GM23338 (cell line): ENCODE results near the gene CLCF1.

Source experiments
- CREB1 ChIP-seq: fragments of 250-450 bp; sonication (Bioruptor Pico); IDR thresholded peaks from 2 replicates; pipeline ENCODE4 v1.5.0; 2020; ENCODE audit warnings: low read depth, mild to moderate bottlenecking, moderate library complexity
- ETS1 ChIP-seq: IDR thresholded peaks from 2 replicates; pipeline ENCODE4 v1.6.1; 2016; ENCODE audit warnings: antibody characterized with exemption
- EZH2 ChIP-seq: fragments of 200-600 bp; sonication (generic); IDR thresholded peaks from one replicate; pipeline ENCODE4 v1.8.0; 2017; ENCODE audit warnings: antibody characterized with exemption, mild to moderate bottlenecking, low read depth; ENCODE audit not compliant: unreplicated experiment
- EZH2phosphoT487 ChIP-seq: fragments of 200-600 bp; sonication (generic); IDR thresholded peaks from one replicate; pipeline ENCODE4 v1.8.1; 2018; ENCODE audit warnings: antibody characterized with exemption; ENCODE audit not compliant: unreplicated experiment
- JUNB ChIP-seq: IDR thresholded peaks from one replicate; pipeline ENCODE4 v1.6.1; 2016; ENCODE audit warnings: antibody characterized with exemption; ENCODE audit not compliant: unreplicated experiment
- POLR2AphosphoS5 ChIP-seq: IDR thresholded peaks from 2 replicates; pipeline ENCODE4 v1.6.1; 2016; ENCODE audit warnings: antibody characterized with exemption, low read depth
- STAT1 ChIP-seq: IDR thresholded peaks from one replicate; pipeline ENCODE4 v1.6.1; 2016; ENCODE audit warnings: antibody characterized with exemption; ENCODE audit not compliant: unreplicated experiment
- ZNF331 ChIP-seq: fragments of 250-450 bp; sonication (Bioruptor Pico); IDR thresholded peaks from 2 replicates; pipeline ENCODE4 v1.5.0; 2020; ENCODE audit warnings: low read depth, mild to moderate bottlenecking, moderate library complexity
- TF ChIP-seq, protein P1 (sequence below), 2 experiments: fragments of 200-600 bp in 1 of 2; sonication (generic) in 1 of 2; conservative IDR thresholded peaks; 2 replicates each; pipeline versions ENCODE4 v1.5.1 to v1.6.1; 2016 to 2017; ENCODE audit warnings: antibody characterized with exemption in 2 of 2, low read depth in 2 of 2, mild to moderate bottlenecking in 2 of 2, moderate library complexity in 1 of 2
- TF ChIP-seq, protein P2 (sequence below): IDR thresholded peaks from one replicate; pipeline ENCODE4 v1.6.1; 2018; ENCODE audit warnings: antibody characterized with exemption; ENCODE audit not compliant: unreplicated experiment

GRCh38 chr11:67365736-67366444 lies 7.5 kb downstream of the CLCF1 start:
- TF ChIP-seq, protein P1, sequence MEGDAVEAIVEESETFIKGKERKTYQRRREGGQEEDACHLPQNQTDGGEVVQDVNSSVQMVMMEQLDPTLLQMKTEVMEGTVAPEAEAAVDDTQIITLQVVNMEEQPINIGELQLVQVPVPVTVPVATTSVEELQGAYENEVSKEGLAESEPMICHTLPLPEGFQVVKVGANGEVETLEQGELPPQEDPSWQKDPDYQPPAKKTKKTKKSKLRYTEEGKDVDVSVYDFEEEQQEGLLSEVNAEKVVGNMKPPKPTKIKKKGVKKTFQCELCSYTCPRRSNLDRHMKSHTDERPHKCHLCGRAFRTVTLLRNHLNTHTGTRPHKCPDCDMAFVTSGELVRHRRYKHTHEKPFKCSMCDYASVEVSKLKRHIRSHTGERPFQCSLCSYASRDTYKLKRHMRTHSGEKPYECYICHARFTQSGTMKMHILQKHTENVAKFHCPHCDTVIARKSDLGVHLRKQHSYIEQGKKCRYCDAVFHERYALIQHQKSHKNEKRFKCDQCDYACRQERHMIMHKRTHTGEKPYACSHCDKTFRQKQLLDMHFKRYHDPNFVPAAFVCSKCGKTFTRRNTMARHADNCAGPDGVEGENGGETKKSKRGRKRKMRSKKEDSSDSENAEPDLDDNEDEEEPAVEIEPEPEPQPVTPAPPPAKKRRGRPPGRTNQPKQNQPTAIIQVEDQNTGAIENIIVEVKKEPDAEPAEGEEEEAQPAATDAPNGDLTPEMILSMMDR (conservative IDR thresholded peaks at IDR 0.05; ENCODE audit: low read depth in 2 of 2) = no peak
- TF ChIP-seq EZH2 = no peak
- TF ChIP-seq POLR2AphosphoS5 = no peak
- TF ChIP-seq, protein P2, sequence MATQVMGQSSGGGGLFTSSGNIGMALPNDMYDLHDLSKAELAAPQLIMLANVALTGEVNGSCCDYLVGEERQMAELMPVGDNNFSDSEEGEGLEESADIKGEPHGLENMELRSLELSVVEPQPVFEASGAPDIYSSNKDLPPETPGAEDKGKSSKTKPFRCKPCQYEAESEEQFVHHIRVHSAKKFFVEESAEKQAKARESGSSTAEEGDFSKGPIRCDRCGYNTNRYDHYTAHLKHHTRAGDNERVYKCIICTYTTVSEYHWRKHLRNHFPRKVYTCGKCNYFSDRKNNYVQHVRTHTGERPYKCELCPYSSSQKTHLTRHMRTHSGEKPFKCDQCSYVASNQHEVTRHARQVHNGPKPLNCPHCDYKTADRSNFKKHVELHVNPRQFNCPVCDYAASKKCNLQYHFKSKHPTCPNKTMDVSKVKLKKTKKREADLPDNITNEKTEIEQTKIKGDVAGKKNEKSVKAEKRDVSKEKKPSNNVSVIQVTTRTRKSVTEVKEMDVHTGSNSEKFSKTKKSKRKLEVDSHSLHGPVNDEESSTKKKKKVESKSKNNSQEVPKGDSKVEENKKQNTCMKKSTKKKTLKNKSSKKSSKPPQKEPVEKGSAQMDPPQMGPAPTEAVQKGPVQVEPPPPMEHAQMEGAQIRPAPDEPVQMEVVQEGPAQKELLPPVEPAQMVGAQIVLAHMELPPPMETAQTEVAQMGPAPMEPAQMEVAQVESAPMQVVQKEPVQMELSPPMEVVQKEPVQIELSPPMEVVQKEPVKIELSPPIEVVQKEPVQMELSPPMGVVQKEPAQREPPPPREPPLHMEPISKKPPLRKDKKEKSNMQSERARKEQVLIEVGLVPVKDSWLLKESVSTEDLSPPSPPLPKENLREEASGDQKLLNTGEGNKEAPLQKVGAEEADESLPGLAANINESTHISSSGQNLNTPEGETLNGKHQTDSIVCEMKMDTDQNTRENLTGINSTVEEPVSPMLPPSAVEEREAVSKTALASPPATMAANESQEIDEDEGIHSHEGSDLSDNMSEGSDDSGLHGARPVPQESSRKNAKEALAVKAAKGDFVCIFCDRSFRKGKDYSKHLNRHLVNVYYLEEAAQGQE = no peak
- TF ChIP-seq JUNB = no peak
- TF ChIP-seq ETS1 = no peak
- TF ChIP-seq EZH2phosphoT487 = no peak
- no peak for TF ChIP-seq CREB1 (CRISPR knock-in tag)
- TF ChIP-seq STAT1 = no peak
- no peak for TF ChIP-seq ZNF331 (CRISPR knock-in tag)
